Measurements from ENCODE around the gene CEP97. TPM values are rescaled to one million over a fixed set of nuclear protein-coding genes. Genes with fewer than 3 reads are reported as not detected.
A peak's percentile ranks its signal among the peaks of the same experiment; 100 is the strongest.

Gene CEP97
- total RNA-seq, 1 donor from 2014 or later, result 13.4 TPM

DNA sequence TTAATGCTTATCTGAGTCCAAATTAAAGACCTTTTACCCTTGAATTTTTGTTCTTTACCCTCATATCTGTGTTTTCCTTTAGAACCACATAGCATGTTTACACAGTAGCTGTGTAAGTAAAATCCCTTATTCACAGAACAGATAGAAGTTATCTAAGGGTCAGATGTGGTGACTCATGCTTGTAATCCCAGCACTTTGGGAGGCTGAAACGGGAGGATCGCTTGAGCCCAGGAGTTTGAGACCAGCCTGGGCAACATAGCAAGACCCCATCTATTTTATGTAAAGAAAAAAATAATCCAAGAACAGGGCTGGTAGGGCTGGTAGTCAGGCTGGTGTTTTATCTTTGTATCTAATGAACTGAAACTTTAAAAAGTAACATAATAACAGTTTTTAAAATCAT, 77.8 kb downstream of the CEP97 start:
- DNase-seq (ENCODE audit: low read depth) (no peak), FAIRE-seq (no peak)
- Histone ChIP-seq H3K36me3 (ENCODE audit: control insufficient read depth, insufficient read depth, low read length) (no peaks in the 10 kb centered on the region), H3K4me3 (ENCODE audit: low read depth, low read length) (no peak overlapping the region), H3K27me3 (ENCODE audit: control insufficient read depth, insufficient read depth, low read length) (no peaks in the 10 kb centered on the region)
- TF ChIP-seq, protein P1, sequence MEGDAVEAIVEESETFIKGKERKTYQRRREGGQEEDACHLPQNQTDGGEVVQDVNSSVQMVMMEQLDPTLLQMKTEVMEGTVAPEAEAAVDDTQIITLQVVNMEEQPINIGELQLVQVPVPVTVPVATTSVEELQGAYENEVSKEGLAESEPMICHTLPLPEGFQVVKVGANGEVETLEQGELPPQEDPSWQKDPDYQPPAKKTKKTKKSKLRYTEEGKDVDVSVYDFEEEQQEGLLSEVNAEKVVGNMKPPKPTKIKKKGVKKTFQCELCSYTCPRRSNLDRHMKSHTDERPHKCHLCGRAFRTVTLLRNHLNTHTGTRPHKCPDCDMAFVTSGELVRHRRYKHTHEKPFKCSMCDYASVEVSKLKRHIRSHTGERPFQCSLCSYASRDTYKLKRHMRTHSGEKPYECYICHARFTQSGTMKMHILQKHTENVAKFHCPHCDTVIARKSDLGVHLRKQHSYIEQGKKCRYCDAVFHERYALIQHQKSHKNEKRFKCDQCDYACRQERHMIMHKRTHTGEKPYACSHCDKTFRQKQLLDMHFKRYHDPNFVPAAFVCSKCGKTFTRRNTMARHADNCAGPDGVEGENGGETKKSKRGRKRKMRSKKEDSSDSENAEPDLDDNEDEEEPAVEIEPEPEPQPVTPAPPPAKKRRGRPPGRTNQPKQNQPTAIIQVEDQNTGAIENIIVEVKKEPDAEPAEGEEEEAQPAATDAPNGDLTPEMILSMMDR (IDR thresholded peaks at IDR 0.05; ENCODE audit: insufficient read depth, low read length, severe bottlenecking), result no peak

DNA sequence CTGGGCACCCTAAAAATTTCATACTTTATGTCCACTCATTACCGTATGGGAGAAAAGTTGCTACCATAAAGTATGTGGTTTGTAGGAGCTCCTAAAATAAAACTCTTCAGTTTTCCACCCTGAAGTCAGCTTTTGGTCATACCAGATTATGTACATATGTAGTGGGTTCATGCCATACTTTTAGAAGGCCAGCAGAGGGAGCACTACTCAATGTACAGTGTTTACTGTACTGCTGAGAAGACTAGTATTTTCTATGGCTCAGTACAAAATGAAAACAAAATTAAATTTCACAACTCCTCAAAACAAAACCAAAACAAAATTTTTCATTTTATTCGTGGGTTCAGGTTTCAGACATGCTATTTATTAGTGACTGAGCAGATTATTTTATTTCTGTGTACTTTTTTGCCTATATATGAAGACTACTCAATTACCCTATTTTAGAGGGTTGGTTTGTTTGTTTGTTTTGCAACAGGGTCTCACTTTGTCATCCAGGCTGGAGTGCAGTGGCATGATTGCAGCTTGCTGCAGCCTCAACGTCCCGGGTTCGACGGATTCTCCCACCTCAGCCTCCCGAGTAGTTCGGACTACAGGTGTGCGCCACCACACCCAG, 78.9 kb downstream of the CEP97 start:
- TF ChIP-seq, protein P1 (IDR thresholded peaks at IDR 0.05; ENCODE audit: insufficient read depth, low read length, severe bottlenecking), result peak; percentile 65
- H3K27me3 ChIP-seq (ENCODE audit: control insufficient read depth, insufficient read depth, low read length), result no peaks in the 10 kb centered on the region
- no peak overlapping the region for H3K4me3 ChIP-seq (ENCODE audit: low read depth, low read length)
- DNase-seq (ENCODE audit: low read depth), result peak; percentile 68
- no peak for FAIRE-seq
- no peaks in the 10 kb centered on the region for H3K36me3 ChIP-seq (ENCODE audit: control insufficient read depth, insufficient read depth, low read length)

DNA sequence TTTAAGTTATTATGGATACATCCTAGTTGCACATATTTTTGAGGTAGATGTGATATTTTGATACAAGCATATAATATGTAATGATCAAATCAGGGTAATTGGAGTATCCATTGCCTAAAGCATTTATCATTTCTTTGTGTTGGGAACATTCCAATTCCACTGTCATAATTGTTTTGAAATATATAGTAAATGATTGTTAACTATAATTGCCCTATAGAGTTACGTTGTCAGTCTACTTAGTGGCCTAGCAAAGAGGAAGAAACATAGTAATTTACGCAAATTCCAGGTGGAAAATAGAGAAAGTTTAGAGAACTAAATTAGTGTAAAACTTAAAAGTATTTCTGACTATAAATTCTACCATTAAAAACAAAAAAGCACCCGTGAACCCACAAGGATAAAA, 79.5 kb downstream of the CEP97 start:
- TF ChIP-seq, protein P1 (IDR thresholded peaks at IDR 0.05; ENCODE audit: insufficient read depth, low read length, severe bottlenecking), result no peak
- Histone ChIP-seq H3K36me3 (ENCODE audit: control insufficient read depth, insufficient read depth, low read length) (no peaks in the 10 kb centered on the region), H3K27me3 (ENCODE audit: control insufficient read depth, insufficient read depth, low read length) (no peaks in the 10 kb centered on the region), H3K4me3 (ENCODE audit: low read depth, low read length) (no peak overlapping the region)
- DNase-seq (ENCODE audit: low read depth) (no peak), FAIRE-seq (no peak)

DNA sequence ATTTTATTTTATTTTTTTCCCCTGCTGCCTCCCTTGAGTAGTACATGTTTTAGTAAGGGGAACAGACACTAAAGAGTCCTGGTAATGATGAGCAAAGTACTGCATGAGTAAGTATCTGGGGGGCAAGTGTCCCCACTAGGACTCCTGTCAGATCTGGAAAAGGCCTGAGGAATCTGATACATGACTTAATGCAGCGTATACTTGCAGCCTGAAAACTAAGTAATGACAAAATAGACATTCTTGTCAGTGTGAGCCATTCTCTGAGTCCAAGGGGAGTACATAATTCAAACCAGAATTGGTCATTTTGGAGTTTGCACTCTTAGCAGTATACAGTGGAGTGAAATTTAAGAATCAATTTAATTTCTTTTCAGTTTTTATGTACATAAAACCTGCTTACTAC, 82.1 kb downstream of the CEP97 start:
- H3K27me3 ChIP-seq (ENCODE audit: control insufficient read depth, insufficient read depth, low read length), result no peaks in the 10 kb centered on the region
- FAIRE-seq (no peak), DNase-seq (ENCODE audit: low read depth) (no peak)
- H3K36me3 ChIP-seq (ENCODE audit: control insufficient read depth, insufficient read depth, low read length), result no peaks in the 10 kb centered on the region
- no peak overlapping the region for H3K4me3 ChIP-seq (ENCODE audit: low read depth, low read length)
- TF ChIP-seq, protein P1 (IDR thresholded peaks at IDR 0.05; ENCODE audit: insufficient read depth, low read length, severe bottlenecking), result no peak

DNA sequence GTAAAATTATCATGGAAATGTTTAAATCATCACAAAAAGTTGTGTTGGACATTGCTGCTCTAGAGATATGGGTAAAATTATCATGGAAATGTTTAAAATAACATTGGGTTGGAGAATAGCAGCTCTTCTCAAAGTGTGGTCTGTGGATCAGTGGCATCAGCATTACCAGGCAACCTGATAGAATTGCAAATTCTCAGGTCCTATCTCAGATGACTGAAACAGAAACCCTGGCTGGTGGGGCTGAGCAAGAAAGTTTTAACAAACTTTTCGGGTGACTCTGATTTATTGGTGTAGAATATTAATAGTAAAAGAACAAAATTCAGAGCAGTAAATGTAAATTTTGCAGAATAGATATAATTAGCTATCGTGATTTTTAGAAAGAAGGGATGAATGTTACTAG, 83.5 kb downstream of the CEP97 start:
- no peak overlapping the region for H3K4me3 ChIP-seq (ENCODE audit: low read depth, low read length)
- no peaks in the 10 kb centered on the region for H3K27me3 ChIP-seq (ENCODE audit: control insufficient read depth, insufficient read depth, low read length)
- DNase-seq (ENCODE audit: low read depth) (no peak), FAIRE-seq (no peak)
- H3K36me3 ChIP-seq (ENCODE audit: control insufficient read depth, insufficient read depth, low read length), result no peaks in the 10 kb centered on the region
- TF ChIP-seq, protein P1 (IDR thresholded peaks at IDR 0.05; ENCODE audit: insufficient read depth, low read length, severe bottlenecking), result no peak
